ENCODE data around the gene GPR68.
"Not testable (repeated sequence)": the region's sequence is repeated elsewhere in the genome, so short reads cannot be mapped to it uniquely, and the experiment has no call there.

GPR68 gene

GRCh38 chr14:91216731-91217226, 27.7 kb downstream of the GPR68 start:
- no peak overlapping the region for H3K27ac ChIP-seq (ENCODE audit: low read depth, low read length, severe bottlenecking)
- H3K4me3 ChIP-seq (ENCODE audit: extremely low read depth, insufficient read depth, low read length, poor library complexity, severe bottlenecking) = no peak overlapping the region
- H3K4me1 ChIP-seq (ENCODE audit: control insufficient read depth, insufficient read depth, low read length, poor library complexity, severe bottlenecking) = no peaks in the 10 kb centered on the region
- no peaks in the 10 kb centered on the region for H3K9me3 ChIP-seq (ENCODE audit: control insufficient read depth, low read length)
- WGBS, 2 experiments (ENCODE audit: insufficient coverage in 2 of 2) = 87 to 95% methylated on average over 10 to 11 of the region's 13 CpGs
- H3K36me3 ChIP-seq (ENCODE audit: control insufficient read depth, insufficient read depth, low read length) = no peaks in the 10 kb centered on the region

DNA sequence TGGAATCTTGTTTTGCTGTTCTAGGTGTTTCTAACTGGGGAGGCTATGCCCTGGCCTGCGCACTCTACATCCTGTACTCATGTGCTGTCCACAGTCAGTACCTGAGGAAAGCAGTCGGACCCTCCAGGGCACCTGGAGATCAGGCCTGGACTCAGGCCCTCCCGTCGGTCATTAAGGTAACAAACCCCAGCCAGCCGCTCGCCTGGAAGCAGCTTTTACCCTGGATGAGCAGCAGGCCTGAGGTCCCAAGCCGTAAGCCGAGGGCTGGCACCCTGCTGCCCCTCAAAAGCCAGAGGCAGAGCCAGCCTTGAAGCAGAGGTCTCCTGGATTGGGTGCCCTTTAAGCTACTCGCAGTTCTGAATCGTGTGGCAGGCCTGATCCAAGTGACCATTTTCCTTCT, 29.1 kb downstream of the GPR68 start:
- H3K9me3 ChIP-seq (ENCODE audit: control insufficient read depth, low read length) = no peaks in the 10 kb centered on the region
- H3K4me1 ChIP-seq (ENCODE audit: control insufficient read depth, insufficient read depth, low read length, poor library complexity, severe bottlenecking) = no peaks in the 10 kb centered on the region
- H3K4me3 ChIP-seq (ENCODE audit: extremely low read depth, insufficient read depth, low read length, poor library complexity, severe bottlenecking) = no peak overlapping the region
- no peak overlapping the region for H3K27ac ChIP-seq (ENCODE audit: low read depth, low read length, severe bottlenecking)
- no peaks in the 10 kb centered on the region for H3K36me3 ChIP-seq (ENCODE audit: control insufficient read depth, insufficient read depth, low read length)
- 89 to 94% methylated on average over 10 of the region's 10 CpGs for WGBS, 2 experiments (ENCODE audit: insufficient coverage in 2 of 2)

DNA sequence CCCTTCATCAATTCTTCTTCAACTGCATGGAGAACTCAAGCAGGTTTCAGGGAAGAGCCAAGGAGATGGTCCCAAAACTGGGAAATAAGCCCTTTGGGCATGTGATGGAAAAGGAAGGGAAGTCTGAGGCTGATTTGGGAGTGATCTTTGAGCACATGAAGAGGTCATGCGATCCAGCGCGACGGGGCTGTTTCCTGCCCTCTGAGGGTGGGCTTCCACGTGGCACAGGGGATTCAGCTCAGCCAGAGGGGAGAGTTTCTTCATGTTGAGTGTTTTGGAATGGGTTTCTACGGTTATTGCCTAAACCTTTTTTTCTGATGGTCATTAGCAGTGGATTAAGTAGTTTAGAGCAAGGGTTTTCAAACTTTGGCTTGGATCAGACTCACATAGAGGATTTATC, 30.2 kb downstream of the GPR68 start:
- H3K36me3 ChIP-seq (ENCODE audit: control insufficient read depth, insufficient read depth, low read length) = no peaks in the 10 kb centered on the region
- no peak overlapping the region for H3K4me3 ChIP-seq (ENCODE audit: extremely low read depth, insufficient read depth, low read length, poor library complexity, severe bottlenecking)
- WGBS, 2 experiments (ENCODE audit: insufficient coverage in 2 of 2) = 100% methylated on average over 4 of the region's 6 CpGs
- H3K27ac ChIP-seq (ENCODE audit: low read depth, low read length, severe bottlenecking) = no peak overlapping the region
- no peaks in the 10 kb centered on the region for H3K4me1 ChIP-seq (ENCODE audit: control insufficient read depth, insufficient read depth, low read length, poor library complexity, severe bottlenecking)
- H3K9me3 ChIP-seq (ENCODE audit: control insufficient read depth, low read length) = no peaks in the 10 kb centered on the region

GRCh38 chr14:91211017-91211416, 33.5 kb downstream of the GPR68 start:
- Histone ChIP-seq H3K36me3 (ENCODE audit: control insufficient read depth, insufficient read depth, low read length) (no peaks in the 10 kb centered on the region), H3K9me3 (ENCODE audit: control insufficient read depth, low read length) (no peaks in the 10 kb centered on the region), H3K4me1 (ENCODE audit: control insufficient read depth, insufficient read depth, low read length, poor library complexity, severe bottlenecking) (peaks cover 5% of the 10 kb centered on the region), H3K27ac (ENCODE audit: low read depth, low read length, severe bottlenecking) (no peak overlapping the region), H3K4me3 (ENCODE audit: extremely low read depth, insufficient read depth, low read length, poor library complexity, severe bottlenecking) (no peak overlapping the region)
- 100% methylated on average over 1 of the region's 2 CpGs; no CpG with 5 or more reads in 1 of the 2 experiments for WGBS, 2 experiments (ENCODE audit: insufficient coverage in 2 of 2)

- Histone ChIP-seq H3K36me3 (ENCODE audit: control insufficient read depth, insufficient read depth, low read length) (no peaks in the 10 kb centered on the region), H3K9me3 (ENCODE audit: control insufficient read depth, low read length) (no peaks in the 10 kb centered on the region), H3K4me1 (ENCODE audit: control insufficient read depth, insufficient read depth, low read length, poor library complexity, severe bottlenecking) (peaks cover 8% of the 10 kb centered on the region), H3K27ac (ENCODE audit: low read depth, low read length, severe bottlenecking) (no peak overlapping the region), H3K4me3 (ENCODE audit: extremely low read depth, insufficient read depth, low read length, poor library complexity, severe bottlenecking) (no peak overlapping the region)
- 64 to 93% methylated on average over 2 to 3 of the region's 3 CpGs for WGBS, 2 experiments (ENCODE audit: insufficient coverage in 2 of 2)
Measured at GRCh38 chr14:91207008-91207407, 37.5 kb downstream of the GPR68 start.

GRCh38 chr14:91205459-91205858, 39.0 kb downstream of the GPR68 start:
- no peak overlapping the region for H3K27ac ChIP-seq (ENCODE audit: low read depth, low read length, severe bottlenecking)
- no peak overlapping the region for H3K4me3 ChIP-seq (ENCODE audit: extremely low read depth, insufficient read depth, low read length, poor library complexity, severe bottlenecking)
- H3K36me3 ChIP-seq (ENCODE audit: control insufficient read depth, insufficient read depth, low read length) = no peaks in the 10 kb centered on the region
- 92 to 100% methylated on average over 2 of the region's 7 CpGs for WGBS, 2 experiments (ENCODE audit: insufficient coverage in 2 of 2)
- peaks cover 4% of the 10 kb centered on the region for H3K9me3 ChIP-seq (ENCODE audit: control insufficient read depth, low read length)
- peaks cover 8% of the 10 kb centered on the region for H3K4me1 ChIP-seq (ENCODE audit: control insufficient read depth, insufficient read depth, low read length, poor library complexity, severe bottlenecking)

DNA sequence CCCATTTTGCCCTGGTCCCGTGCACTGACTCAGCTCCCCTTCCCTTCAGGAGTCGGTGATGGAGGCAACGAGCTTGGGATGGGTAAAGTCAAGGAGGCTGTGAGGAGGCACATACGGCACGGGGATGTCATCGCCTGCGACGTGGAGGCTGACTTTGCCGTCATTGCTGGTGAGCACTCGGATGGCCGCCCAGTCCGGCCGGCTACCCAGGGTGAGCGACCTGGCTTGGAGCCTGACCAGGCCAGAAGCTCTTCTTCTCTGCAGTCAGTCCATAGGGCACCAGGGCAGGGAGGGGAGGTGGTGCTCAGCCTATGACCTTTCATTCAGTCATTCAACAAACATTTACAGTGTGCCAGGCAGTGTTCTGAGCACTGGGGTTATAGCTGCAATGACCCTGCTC, 39.8 kb downstream of the GPR68 start:
- H3K9me3 ChIP-seq (ENCODE audit: control insufficient read depth, low read length) = peaks cover 4% of the 10 kb centered on the region
- H3K36me3 ChIP-seq (ENCODE audit: control insufficient read depth, insufficient read depth, low read length) = peaks cover 5% of the 10 kb centered on the region
- H3K4me3 ChIP-seq (ENCODE audit: extremely low read depth, insufficient read depth, low read length, poor library complexity, severe bottlenecking) = no peak overlapping the region
- 97 to 98% methylated on average over 11 to 14 of the region's 14 CpGs for WGBS, 2 experiments (ENCODE audit: insufficient coverage in 2 of 2)
- H3K4me1 ChIP-seq (ENCODE audit: control insufficient read depth, insufficient read depth, low read length, poor library complexity, severe bottlenecking) = peaks cover 8% of the 10 kb centered on the region
- H3K27ac ChIP-seq (ENCODE audit: low read depth, low read length, severe bottlenecking) = no peak overlapping the region

DNA sequence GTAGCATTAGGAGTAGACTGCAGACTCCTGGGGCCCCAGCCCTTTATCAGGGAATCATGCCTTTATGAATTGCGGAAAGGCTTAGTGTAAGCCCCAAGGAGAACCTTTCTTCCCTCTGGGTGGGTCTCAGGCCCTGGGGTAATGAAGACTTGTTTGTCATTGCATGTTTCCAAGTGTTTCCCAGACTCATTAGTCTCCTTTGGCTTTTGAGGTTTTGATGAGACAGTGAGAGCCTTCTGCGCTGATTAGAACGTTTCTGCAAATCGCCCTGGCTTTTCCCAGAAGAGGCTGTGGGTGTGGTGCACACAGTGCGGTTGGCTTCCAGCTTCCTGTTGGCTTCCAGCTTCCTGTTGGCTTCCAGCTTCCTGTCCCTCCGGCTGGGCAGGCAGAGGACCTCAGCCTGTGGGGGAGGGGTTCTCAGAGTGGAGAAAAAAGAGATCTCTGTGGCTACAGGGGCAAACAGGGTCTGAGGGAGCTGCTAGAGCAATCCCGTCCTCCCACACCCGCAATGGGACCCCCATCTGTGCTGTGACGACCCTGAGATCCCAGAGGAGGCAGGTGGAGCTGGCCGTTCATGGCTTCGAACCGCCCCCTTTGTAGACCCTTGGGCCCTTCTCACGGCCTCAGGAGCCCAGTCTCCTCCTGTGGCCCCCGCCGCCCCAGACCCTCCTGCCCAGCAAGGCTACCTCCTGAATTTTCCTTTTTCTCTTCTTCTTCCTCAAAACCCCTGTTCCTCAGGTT, 42.1 kb downstream of the GPR68 start:
- WGBS, 2 experiments (ENCODE audit: insufficient coverage in 2 of 2) = 85 to 90% methylated on average over 11 to 13 of the region's 15 CpGs
- Histone ChIP-seq H3K4me1 (ENCODE audit: control insufficient read depth, insufficient read depth, low read length, poor library complexity, severe bottlenecking) (peaks cover 8% of the 10 kb centered on the region), H3K36me3 (ENCODE audit: control insufficient read depth, insufficient read depth, low read length) (peaks cover 8% of the 10 kb centered on the region), H3K9me3 (ENCODE audit: control insufficient read depth, low read length) (peaks cover 4% of the 10 kb centered on the region), H3K27ac (ENCODE audit: low read depth, low read length, severe bottlenecking) (peak overlapping the region; percentile 45), H3K4me3 (ENCODE audit: extremely low read depth, insufficient read depth, low read length, poor library complexity, severe bottlenecking) (no peak overlapping the region)

GRCh38 chr14:91200802-91201201, 43.7 kb downstream of the GPR68 start:
- not testable (repeated sequence) for H3K36me3 ChIP-seq (ENCODE audit: control insufficient read depth, insufficient read depth, low read length)

DNA sequence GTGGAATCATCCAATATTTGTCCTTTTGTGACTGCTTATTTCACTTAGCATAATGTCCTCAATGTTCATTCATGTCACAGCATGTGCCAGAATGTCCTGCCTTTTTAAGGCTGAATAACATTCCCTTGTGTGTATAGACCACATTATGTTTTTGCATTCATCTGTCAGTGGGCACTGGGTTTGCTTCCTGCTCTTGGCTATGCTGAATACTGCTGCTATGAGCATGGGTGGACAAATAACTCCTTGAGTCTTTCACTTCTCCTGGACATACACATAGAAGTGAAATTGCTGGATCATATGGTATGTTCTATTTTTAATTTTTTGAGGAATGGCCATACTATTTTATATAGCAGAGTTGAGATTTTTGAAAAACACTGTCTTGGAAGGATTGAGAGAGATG, 46.9 kb downstream of the GPR68 start:
- Histone ChIP-seq H3K27ac (ENCODE audit: low read depth, low read length, severe bottlenecking) (no peak overlapping the region), H3K4me3 (ENCODE audit: extremely low read depth, insufficient read depth, low read length, poor library complexity, severe bottlenecking) (no peak overlapping the region), H3K4me1 (ENCODE audit: control insufficient read depth, insufficient read depth, low read length, poor library complexity, severe bottlenecking) (peaks cover 3% of the 10 kb centered on the region), H3K36me3 (ENCODE audit: control insufficient read depth, insufficient read depth, low read length) (peaks cover 8% of the 10 kb centered on the region), H3K9me3 (ENCODE audit: control insufficient read depth, low read length) (peaks cover 4% of the 10 kb centered on the region)

More at GRCh38 chr14:91200802-91201201, 43.7 kb downstream of the GPR68 start:
- H3K4me1 ChIP-seq (ENCODE audit: control insufficient read depth, insufficient read depth, low read length, poor library complexity, severe bottlenecking); H3K4me3 ChIP-seq (ENCODE audit: extremely low read depth, insufficient read depth, low read length, poor library complexity, severe bottlenecking); H3K27ac ChIP-seq (ENCODE audit: low read depth, low read length, severe bottlenecking); H3K9me3 ChIP-seq (ENCODE audit: control insufficient read depth, low read length): not testable (repeated sequence)
- 88 to 97% methylated on average over 3 to 5 of the region's 6 CpGs for WGBS, 2 experiments (ENCODE audit: insufficient coverage in 2 of 2)

DNA sequence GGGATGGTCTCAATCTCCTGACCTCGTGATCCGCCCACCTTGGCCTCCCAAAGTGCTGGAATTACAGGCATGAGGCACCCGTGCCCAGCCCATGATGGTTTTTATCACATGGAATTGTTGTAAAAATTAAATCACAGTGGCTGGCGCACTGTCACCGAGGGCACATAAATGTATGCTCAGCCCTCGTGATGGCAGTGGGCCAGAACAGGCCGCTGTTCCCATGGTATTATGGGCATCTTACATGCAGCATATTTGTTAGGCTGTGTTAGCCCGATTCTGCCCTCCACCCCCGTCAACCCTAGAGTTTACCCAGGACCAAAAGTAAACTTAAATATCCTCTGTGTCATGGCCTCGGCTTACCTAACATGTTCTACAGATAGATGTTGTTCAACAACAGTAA, 48.6 kb downstream of the GPR68 start:
- H3K4me1 ChIP-seq (ENCODE audit: control insufficient read depth, insufficient read depth, low read length, poor library complexity, severe bottlenecking) = no peaks in the 10 kb centered on the region
- H3K36me3 ChIP-seq (ENCODE audit: control insufficient read depth, insufficient read depth, low read length) = peaks cover 8% of the 10 kb centered on the region
- no peak overlapping the region for H3K27ac ChIP-seq (ENCODE audit: low read depth, low read length, severe bottlenecking)
- H3K4me3 ChIP-seq (ENCODE audit: extremely low read depth, insufficient read depth, low read length, poor library complexity, severe bottlenecking) = no peak overlapping the region
- H3K9me3 ChIP-seq (ENCODE audit: control insufficient read depth, low read length) = peaks cover 3% of the 10 kb centered on the region
- 94 to 97% methylated on average over 9 to 10 of the region's 10 CpGs for WGBS, 2 experiments (ENCODE audit: insufficient coverage in 2 of 2)

Measured in mesodermal cell (in vitro differentiated cells).